GM12864 (cell line): ENCODE results near the gene TXLNG.

ENCODE experiments used
- DNase-seq: peaks from one replicate; pipeline ENCODE4 v3.0.0-alpha.2; 2011; ENCODE audit warnings: low read depth
- H3K4me3 ChIP-seq: 2 replicates; pipeline ENCODE4 v1.5.1; 2011; ENCODE audit warnings: mild to moderate bottlenecking, low read depth, low read length, control low read depth
- TF ChIP-seq, protein P1 (sequence below): IDR thresholded peaks from 2 replicates; pipeline ENCODE4 v1.5.1; 2011; ENCODE audit warnings: low read depth, mild to moderate bottlenecking, moderate library complexity, low read length, control low read depth, inconsistent platforms; ENCODE audit errors: missing control alignments

The TXLNG gene

DNA sequence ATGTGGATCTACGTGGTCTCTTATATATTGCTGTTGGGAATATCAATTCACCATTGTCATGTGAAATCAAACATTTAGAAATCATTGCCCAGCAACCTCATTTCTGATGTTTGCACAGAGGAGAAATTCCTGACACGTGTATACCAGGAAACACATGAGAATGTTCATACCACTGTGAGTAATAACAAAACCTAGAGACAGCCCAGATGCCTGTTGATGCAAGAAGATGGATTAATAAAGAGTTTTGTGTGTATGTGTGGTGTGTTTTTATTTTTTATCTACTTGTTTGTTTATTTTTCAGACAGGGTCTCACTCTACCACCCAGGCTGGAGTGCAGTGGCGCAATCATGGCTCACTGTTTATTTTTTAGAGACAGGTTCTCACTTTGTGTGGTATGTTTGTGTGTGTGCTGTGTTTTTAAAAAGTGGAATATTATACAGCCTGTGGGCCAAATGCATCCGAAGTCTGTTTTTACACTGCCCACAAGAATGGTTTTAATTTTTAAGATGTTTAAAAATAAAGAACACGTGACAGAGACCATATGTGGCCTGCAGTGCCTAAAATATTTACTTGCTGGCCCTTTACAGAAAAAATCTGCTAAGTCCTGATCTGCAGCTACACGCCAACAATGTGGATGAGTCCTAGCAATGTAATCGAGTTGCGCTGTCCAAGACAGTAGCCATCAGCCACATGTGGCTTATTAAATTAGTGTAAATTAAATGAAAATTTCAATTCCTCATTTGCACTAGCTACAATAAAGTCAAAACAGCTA, 39.2 kb downstream of the TXLNG start:
- no peak overlapping the region for H3K4me3 ChIP-seq
- no peak for DNase-seq
- TF ChIP-seq, protein P1, sequence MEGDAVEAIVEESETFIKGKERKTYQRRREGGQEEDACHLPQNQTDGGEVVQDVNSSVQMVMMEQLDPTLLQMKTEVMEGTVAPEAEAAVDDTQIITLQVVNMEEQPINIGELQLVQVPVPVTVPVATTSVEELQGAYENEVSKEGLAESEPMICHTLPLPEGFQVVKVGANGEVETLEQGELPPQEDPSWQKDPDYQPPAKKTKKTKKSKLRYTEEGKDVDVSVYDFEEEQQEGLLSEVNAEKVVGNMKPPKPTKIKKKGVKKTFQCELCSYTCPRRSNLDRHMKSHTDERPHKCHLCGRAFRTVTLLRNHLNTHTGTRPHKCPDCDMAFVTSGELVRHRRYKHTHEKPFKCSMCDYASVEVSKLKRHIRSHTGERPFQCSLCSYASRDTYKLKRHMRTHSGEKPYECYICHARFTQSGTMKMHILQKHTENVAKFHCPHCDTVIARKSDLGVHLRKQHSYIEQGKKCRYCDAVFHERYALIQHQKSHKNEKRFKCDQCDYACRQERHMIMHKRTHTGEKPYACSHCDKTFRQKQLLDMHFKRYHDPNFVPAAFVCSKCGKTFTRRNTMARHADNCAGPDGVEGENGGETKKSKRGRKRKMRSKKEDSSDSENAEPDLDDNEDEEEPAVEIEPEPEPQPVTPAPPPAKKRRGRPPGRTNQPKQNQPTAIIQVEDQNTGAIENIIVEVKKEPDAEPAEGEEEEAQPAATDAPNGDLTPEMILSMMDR: no peak

DNA sequence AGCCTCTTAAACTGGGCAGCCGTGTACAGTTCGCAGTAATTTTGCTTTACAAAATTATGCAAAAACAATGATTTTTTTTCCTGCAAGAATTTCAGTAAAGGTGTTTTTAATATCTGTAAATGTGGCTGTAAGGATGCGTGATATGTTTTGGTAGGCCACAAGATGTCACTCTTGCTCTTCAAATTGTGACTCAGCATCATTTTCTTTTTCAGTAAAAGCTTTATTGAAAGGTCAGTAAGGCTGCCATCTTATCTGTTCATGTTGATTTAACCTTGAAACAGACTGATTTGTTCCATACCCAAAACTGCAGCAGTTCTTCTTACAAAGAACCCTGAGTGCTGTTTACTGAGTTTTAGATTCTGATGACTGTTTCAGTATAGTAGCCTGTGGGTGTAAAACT, 39.9 kb downstream of the TXLNG start:
- no peak overlapping the region for H3K4me3 ChIP-seq
- TF ChIP-seq, protein P1: peak; percentile 33
- DNase-seq: peak; percentile 5

DNA sequence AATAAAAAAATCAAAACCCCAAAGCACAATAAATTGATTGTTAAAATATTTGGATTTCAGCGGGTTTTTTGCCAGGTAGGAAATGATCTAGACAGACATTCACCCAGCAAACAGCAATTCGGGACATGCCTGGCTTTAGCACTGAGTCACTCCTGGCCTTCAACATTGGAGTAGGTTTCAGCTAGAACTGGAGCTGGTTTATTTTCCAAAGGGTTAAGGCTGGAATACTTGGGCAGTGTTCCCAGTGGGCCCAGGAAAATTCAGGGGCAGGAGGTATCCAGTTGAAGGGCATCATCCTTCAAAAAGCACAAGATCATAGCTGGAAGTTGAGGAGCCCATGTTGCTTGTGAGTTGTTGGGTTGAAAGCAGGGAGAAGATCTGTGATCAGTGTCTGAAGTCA, 41.0 kb downstream of the TXLNG start:
- TF ChIP-seq, protein P1: no peak
- no peak overlapping the region for H3K4me3 ChIP-seq
- DNase-seq: no peak

DNA sequence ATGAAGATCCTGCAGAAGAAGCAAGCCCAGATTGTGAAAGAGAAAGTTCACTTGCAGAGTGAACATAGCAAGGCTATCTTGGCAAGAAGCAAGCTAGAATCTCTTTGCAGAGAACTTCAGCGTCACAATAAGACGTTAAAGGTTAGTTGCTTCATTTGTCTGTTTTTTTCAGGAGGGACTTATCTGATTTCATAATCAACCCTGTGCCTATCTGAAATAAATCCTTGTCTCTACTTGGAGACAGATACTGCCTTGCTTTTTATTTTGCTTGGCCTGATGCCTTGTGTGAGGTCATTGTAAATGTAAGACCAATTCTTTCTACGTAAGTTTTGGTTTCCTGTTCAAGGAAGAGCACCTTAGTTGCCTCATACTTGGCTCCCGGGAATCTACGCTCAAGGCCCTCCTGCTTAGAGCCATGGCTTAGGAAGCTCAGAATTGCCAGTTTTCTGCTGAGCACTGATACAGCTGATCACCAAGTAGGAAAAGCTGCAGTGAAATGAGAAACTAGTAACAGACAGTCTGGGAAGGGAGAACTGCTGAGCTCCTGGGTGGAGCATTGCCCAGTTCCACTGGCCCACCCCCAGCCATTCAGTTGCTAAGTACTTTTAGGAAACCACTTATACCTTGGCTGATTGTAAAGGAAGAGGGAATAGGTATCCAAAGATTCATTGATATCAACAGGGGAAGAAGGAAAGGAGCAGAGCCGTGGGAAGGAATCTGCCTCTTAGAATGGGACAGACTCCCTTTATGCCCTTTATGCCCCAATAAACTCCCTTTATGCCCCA, 42.0 kb downstream of the TXLNG start:
- no peak overlapping the region for H3K4me3 ChIP-seq
- DNase-seq: no peak
- TF ChIP-seq, protein P1: no peak

DNA sequence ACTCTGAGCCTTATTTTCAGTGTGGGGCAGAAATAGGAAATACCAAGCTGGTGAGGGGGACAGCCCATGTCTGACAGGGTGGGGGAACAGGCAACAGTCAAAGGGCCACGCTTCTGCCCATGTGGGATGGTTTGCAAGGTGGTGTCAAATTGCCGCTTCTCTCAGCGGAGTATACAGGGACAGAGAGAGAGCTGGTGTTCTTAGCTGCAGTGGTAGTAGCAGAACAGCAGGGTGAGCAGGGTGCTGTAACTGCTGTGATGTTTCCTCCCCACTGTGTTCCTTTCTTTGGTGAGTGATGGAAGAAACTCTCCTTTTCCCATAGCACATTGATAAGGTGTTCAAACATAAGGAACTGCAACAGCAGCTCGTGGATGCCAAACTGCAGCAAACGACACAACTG, 46.0 kb downstream of the TXLNG start:
- TF ChIP-seq, protein P1: no peak
- DNase-seq: no peak

DNA sequence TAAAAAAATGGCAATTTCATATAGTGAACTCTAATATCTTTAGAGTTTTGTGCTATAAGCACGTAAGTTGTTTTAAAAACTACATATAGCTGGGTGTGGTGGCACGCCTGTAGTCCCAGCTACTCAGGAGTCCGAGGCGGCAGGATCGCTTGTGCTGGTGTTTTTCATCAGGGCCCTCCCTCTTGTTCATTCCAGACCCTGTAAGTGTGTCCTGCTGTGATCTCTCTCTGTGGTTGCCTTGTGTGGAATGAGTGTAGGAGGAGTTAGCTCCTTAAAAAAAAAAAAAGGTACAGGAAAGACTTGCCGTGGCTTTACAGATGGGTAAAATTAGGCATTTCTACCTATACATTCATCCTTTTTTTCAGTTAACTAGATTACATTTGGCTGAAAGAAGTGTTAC, 48.5 kb downstream of the TXLNG start:
- H3K4me3 ChIP-seq: no peak overlapping the region
- no peak for DNase-seq
- TF ChIP-seq, protein P1: no peak

More for the DNA sequence above, 46.0 kb downstream of the TXLNG start:
- no peak overlapping the region for H3K4me3 ChIP-seq
